Measurements from ENCODE around the gene RETN.

- TF ChIP-seq EP300 (IDR thresholded peaks at IDR 0.05; ENCODE audit: borderline replicate concordance in 1 of 2, low read depth in 1 of 2, low read length in 1 of 2): no peak
- TF ChIP-seq CTCF (IDR thresholded peaks at IDR 0.05): no peak
- TF ChIP-seq RCOR1 (IDR thresholded peaks at IDR 0.05; ENCODE audit: low read length): no peak
- no peak for TF ChIP-seq ZBTB33 (IDR thresholded peaks at IDR 0.05; ENCODE audit: borderline replicate concordance, low read depth)
- TF ChIP-seq USF2 (IDR thresholded peaks at IDR 0.05; ENCODE audit: borderline replicate concordance, low read depth, low read length): no peak
- no peak for TF ChIP-seq REST (IDR thresholded peaks at IDR 0.05; ENCODE audit: low read depth, low read length)
- TF ChIP-seq SMC3 (IDR thresholded peaks at IDR 0.05; ENCODE audit: low read depth, low read length): no peak
- TF ChIP-seq RAD21 (IDR thresholded peaks at IDR 0.05; ENCODE audit: low read length): no peak
- TF ChIP-seq PBX3 (IDR thresholded peaks at IDR 0.05): no peak
- TF ChIP-seq RFX5 (IDR thresholded peaks at IDR 0.05; ENCODE audit: low read length): no peak
- no peak for TF ChIP-seq POLR2AphosphoS5 (IDR thresholded peaks at IDR 0.05; ENCODE audit: low read depth, low read length)
- TF ChIP-seq GABPA (IDR thresholded peaks at IDR 0.05; ENCODE audit: low read depth): no peak
These were observed 30.9 kb downstream of the RETN start for GRCh38 chr19:7699417-7700401.

Measured in SK-N-SH (cell line).